Sigmoid colon (tissue), 3 donors: Measurements from ENCODE around the gene WBP1.

Experiments used
- CTCF ChIP-seq, 4 experiments: fragments of 450-650 bp in 3 of 4; fragments of 200-600 bp in 1 of 4; IDR thresholded peaks; one replicate each; pipeline ENCODE4 v1.5.1; 2016 to 2019; ENCODE audit warnings: antibody characterized with exemption in 4 of 4, mild to moderate bottlenecking in 3 of 4, moderate library complexity in 2 of 4
- POLR2A ChIP-seq, 2 donors: fragments of 450-650 bp; IDR thresholded peaks; one replicate each; pipeline ENCODE4 v1.6.1; 2016; ENCODE audit warnings: antibody characterized with exemption in 2 of 2, mild to moderate bottlenecking in 2 of 2, moderate library complexity in 2 of 2

GRCh38 chr2:74500578-74500946 is 42.3 kb downstream of the WBP1 start:
- no peak for TF ChIP-seq CTCF (IDR thresholded peaks at IDR 0.05)
- TF ChIP-seq POLR2A (IDR thresholded peaks at IDR 0.05): no peak
